NCI-H1105 treated with DMSO at 0.1 percent for 48 hours (cell line): ENCODE data around the gene OR10R2.
A peak's percentile ranks its signal among the peaks of the same experiment; 100 is the strongest.
"Not testable (repeated sequence)": the region's sequence is repeated elsewhere in the genome, so short reads cannot be mapped to it uniquely, and the experiment has no call there.

Experiments used
- DNase-seq: peaks from one replicate; lab custom pipeline; 2025; lab: John Stamatoyannopoulos, UW

OR10R2 gene

GRCh38 chr1:158471920-158472319 is at the start of gene OR10R2:
Gene OR10R2 (plus strand): TSS chr1:158472220. CDS start chr1:158472326, 106 bp downstream.
- no peak for DNase-seq

GRCh38 chr1:158425027-158425426 is 47.0 kb upstream of the OR10R2 start:
- DNase-seq = no peak

- DNase-seq = no peak
Observed at GRCh38 chr1:158426137-158426536, 45.9 kb upstream of the OR10R2 start, which contains the start of gene OR10K2. Gene OR10K2 (minus strand): TSS chr1:158426237. CDS start chr1:158420866, 5,371 bp downstream.

- DNase-seq = not testable (repeated sequence)
Observed at GRCh38 chr1:158430163-158430562, 41.9 kb upstream of the OR10R2 start.

- DNase-seq = no peak
Observed at GRCh38 chr1:158434741-158435140, 37.3 kb upstream of the OR10R2 start.

- no peak for DNase-seq
Observed at GRCh38 chr1:158445376-158445775, 26.6 kb upstream of the OR10R2 start.

- no peak for DNase-seq
Observed at GRCh38 chr1:158454537-158454936, 17.5 kb upstream of the OR10R2 start.

- no peak for DNase-seq
Observed at GRCh38 chr1:158457246-158457645, 14.8 kb upstream of the OR10R2 start.

GRCh38 chr1:158458263-158458662 is 13.8 kb upstream of the OR10R2 start:
- DNase-seq = no peak

GRCh38 chr1:158461534-158461933 is 10.5 kb upstream of the OR10R2 start, which contains the start of gene OR10K1:
Gene OR10K1 (plus strand): TSS chr1:158461834. CDS start chr1:158465562, 3,728 bp downstream.
- DNase-seq = no peak

- DNase-seq = peak; percentile 99
Observed at GRCh38 chr1:158485455-158485854, 13.4 kb downstream of the OR10R2 start.

- no peak for DNase-seq
Observed at GRCh38 chr1:158491316-158491715, 19.3 kb downstream of the OR10R2 start.

GRCh38 chr1:158493054-158493453 is 21.0 kb downstream of the OR10R2 start:
- peak; percentile 22 for DNase-seq

GRCh38 chr1:158494796-158495195 is 22.8 kb downstream of the OR10R2 start:
- peak; percentile 50 for DNase-seq

- peak; percentile 94 for DNase-seq
Observed at GRCh38 chr1:158496374-158496773, 24.4 kb downstream of the OR10R2 start.

- peak; percentile 34 for DNase-seq
Observed at GRCh38 chr1:158506369-158506987, 34.5 kb downstream of the OR10R2 start.

- no peak for DNase-seq
Observed at GRCh38 chr1:158507511-158507910, 35.5 kb downstream of the OR10R2 start.

- DNase-seq = peak; percentile 93
Observed at GRCh38 chr1:158509471-158510156, 37.6 kb downstream of the OR10R2 start.

- no peak for DNase-seq
Observed at GRCh38 chr1:158516966-158517365, 44.9 kb downstream of the OR10R2 start.

- no peak for DNase-seq
Observed at GRCh38 chr1:158520021-158520420, 48.0 kb downstream of the OR10R2 start.

- no peak for DNase-seq
Observed at GRCh38 chr1:158520955-158521665, 49.1 kb downstream of the OR10R2 start.

GRCh38 chr1:158521666-158522058 is 49.6 kb downstream of the OR10R2 start:
- DNase-seq = no peak
